ENCODE results near the gene DPH7.

DNA sequence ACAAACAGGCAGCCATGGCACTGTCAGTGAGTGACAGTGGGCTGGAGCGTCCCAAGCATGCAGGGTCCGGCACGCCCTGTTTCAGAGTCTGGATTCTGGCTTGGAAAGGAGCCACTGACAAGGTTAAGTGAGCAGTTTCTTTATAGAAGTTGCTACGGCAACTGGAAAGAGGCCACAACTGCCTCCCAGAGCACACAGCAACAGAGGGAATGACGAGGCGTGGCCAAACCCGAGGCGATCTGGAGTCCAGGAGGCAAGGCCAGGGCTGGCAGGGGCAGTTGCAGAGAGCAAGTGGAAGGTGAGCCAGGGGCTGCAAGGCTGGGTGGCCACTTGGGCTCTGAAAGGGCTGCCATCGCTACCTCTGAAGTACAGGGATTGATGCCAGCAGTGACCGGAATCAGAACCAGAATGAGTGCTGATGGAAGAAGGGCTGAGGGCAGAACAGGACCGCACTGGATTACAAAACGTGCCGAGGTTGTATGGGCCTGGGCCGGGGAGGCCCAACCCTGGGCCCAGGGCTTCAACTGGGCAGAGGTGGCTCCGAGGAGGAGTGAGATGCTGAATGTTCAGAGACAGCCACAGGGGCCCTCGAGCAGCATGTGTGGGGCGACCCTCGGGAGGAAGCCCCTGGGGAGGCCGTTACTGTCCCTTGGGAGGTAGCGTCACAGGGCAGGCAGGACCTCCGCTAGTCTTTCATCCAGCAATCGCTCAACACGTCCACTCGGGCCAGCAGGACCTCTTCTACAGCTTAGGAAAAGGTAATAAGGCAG, 22.5 kb downstream of the DPH7 start:
- TF ChIP-seq CTCF (IDR thresholded peaks at IDR 0.05; ENCODE audit: borderline replicate concordance, extremely low read depth, low read length, poor library complexity, severe bottlenecking), result no peak
- TF ChIP-seq EZH2 (IDR thresholded peaks at IDR 0.05; ENCODE audit: borderline replicate concordance, low read depth, low read length, severe bottlenecking), result no peak

Measured in DND-41 (cell line).